ENCODE results near the gene SSH2. TPM values are rescaled to one million over a fixed set of nuclear protein-coding genes. Genes with fewer than 3 reads are reported as not detected.

The SSH2 gene
- total and polyA plus RNA-seq, 2 of the 13 experiments (the other 11 are each of a cell fraction or from before 2014, with no cell fraction given), result 6.0 to 6.4 TPM

DNA sequence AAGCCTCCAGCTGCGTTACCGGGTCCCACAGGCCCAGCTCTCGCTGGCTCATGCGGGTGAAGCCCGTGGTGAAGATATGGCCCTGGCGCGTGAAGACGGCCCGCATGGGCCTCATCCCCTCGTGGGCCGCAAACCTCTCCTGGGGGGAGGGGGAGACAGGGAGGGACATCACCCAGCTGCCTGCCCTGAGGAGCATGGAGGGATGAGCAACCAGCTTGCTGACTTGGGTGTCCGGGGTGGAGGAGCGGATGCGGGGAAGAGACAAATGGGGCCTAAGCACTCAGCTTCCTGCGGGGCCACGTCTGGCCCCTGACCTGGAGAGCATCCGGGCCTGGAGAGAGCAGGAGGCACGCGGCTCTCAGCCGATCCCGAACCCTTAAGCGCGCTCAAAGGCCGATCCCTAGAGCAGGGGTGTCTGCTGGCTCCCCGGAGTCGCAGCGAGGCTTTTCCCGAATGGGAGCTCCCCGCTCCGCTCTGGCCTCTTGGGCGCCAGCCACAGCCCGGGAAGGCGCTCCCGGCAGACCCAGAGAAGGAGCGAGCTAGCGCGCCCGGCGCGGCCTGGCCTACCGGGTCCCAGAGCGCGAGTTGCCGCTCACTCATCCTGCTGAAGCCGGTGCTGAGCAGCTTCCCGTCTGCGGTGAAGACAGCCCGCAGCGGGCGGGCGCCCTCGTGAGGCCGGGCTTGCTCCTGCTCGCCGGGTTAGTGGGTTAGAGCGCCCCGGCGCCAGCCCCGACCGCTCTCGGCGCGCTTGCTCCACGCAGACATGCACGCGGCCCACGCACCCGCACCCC lies 312.4 kb downstream of the SSH2 start (continued):
- TF ChIP-seq, protein P1, sequence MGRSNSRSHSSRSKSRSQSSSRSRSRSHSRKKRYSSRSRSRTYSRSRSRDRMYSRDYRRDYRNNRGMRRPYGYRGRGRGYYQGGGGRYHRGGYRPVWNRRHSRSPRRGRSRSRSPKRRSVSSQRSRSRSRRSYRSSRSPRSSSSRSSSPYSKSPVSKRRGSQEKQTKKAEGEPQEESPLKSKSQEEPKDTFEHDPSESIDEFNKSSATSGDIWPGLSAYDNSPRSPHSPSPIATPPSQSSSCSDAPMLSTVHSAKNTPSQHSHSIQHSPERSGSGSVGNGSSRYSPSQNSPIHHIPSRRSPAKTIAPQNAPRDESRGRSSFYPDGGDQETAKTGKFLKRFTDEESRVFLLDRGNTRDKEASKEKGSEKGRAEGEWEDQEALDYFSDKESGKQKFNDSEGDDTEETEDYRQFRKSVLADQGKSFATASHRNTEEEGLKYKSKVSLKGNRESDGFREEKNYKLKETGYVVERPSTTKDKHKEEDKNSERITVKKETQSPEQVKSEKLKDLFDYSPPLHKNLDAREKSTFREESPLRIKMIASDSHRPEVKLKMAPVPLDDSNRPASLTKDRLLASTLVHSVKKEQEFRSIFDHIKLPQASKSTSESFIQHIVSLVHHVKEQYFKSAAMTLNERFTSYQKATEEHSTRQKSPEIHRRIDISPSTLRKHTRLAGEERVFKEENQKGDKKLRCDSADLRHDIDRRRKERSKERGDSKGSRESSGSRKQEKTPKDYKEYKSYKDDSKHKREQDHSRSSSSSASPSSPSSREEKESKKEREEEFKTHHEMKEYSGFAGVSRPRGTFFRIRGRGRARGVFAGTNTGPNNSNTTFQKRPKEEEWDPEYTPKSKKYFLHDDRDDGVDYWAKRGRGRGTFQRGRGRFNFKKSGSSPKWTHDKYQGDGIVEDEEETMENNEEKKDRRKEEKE (IDR thresholded peaks at IDR 0.05), result no peak
- TF ChIP-seq ZNF17 (CRISPR knock-in tag; IDR thresholded peaks at IDR 0.05), result no peak
- TF ChIP-seq PHF5A (CRISPR knock-in tag; IDR thresholded peaks at IDR 0.05; ENCODE audit: low read depth, unreplicated experiment), result no peak
- no peak for TF ChIP-seq ZNF75D (CRISPR knock-in tag; IDR thresholded peaks at IDR 0.05; ENCODE audit: borderline replicate concordance)
- TF ChIP-seq RBM39 (IDR thresholded peaks at IDR 0.05; ENCODE audit: low read depth, low read length, poor library complexity, severe bottlenecking), result no peak
- TF ChIP-seq ZNF619 (CRISPR knock-in tag; IDR thresholded peaks at IDR 0.05), result no peak
- no peak for TF ChIP-seq RFX5 (IDR thresholded peaks at IDR 0.05; ENCODE audit: low read depth, low read length)
- TF ChIP-seq SKI (IDR thresholded peaks at IDR 0.05; ENCODE audit: partially characterized antibody), result peak; percentile 19
- no peak; the same call in 1 of the 2 replicates for TF ChIP-seq KMT2A (CRISPR knock-in tag; IDR thresholded peaks at IDR 0.05)
- TF ChIP-seq SMAD1 (CRISPR knock-in tag; IDR thresholded peaks at IDR 0.05; ENCODE audit: borderline replicate concordance, low read depth), result 0 out of 2 replicates have a peak, but pooled peaks have one; percentile 29
- TF ChIP-seq, protein P2, sequence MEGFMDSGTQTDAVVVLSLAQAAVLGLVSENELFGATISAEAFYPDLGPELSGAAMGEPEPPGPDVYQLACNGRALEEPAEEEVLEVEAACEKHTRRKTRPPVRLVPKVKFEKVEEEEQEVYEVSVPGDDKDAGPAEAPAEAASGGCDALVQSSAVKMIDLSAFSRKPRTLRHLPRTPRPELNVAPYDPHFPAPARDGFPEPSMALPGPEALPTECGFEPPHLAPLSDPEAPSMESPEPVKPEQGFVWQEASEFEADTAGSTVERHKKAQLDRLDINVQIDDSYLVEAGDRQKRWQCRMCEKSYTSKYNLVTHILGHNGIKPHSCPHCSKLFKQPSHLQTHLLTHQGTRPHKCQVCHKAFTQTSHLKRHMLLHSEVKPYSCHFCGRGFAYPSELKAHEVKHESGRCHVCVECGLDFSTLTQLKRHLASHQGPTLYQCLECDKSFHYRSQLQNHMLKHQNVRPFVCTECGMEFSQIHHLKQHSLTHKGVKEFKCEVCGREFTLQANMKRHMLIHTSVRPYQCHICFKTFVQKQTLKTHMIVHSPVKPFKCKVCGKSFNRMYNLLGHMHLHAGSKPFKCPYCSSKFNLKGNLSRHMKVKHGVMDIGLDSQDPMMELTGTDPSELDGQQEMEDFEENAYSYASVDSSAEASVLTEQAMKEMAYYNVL (CRISPR knock-in tag; IDR thresholded peaks at IDR 0.05; ENCODE audit: borderline replicate concordance), result no peak
- no peak for TF ChIP-seq TBP (CRISPR knock-in tag; IDR thresholded peaks at IDR 0.05)
- no peak for TF ChIP-seq ERF (CRISPR knock-in tag; IDR thresholded peaks at IDR 0.05)
- TF ChIP-seq KDM3A (CRISPR knock-in tag; IDR thresholded peaks at IDR 0.05; ENCODE audit: low read depth), result peak; percentile 69
- TF ChIP-seq GATA4 (IDR thresholded peaks at IDR 0.05; ENCODE audit: borderline replicate concordance, low read depth), result no peak
- peak; percentile 47 for TF ChIP-seq ZNF776 (CRISPR knock-in tag; IDR thresholded peaks at IDR 0.05)
- peak; percentile 97 for TF ChIP-seq ZMYM2 (CRISPR knock-in tag; IDR thresholded peaks at IDR 0.05)
- TF ChIP-seq, protein P3, sequence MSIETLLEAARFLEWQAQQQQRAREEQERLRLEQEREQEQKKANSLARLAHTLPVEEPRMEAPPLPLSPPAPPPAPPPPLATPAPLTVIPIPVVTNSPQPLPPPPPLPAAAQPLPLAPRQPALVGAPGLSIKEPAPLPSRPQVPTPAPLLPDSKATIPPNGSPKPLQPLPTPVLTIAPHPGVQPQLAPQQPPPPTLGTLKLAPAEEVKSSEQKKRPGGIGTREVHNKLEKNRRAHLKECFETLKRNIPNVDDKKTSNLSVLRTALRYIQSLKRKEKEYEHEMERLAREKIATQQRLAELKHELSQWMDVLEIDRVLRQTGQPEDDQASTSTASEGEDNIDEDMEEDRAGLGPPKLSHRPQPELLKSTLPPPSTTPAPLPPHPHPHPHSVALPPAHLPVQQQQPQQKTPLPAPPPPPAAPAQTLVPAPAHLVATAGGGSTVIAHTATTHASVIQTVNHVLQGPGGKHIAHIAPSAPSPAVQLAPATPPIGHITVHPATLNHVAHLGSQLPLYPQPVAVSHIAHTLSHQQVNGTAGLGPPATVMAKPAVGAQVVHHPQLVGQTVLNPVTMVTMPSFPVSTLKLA (IDR thresholded peaks at IDR 0.05), result no peak
- no peak for TF ChIP-seq PLRG1 (conservative IDR thresholded peaks at IDR 0.05)
- TF ChIP-seq ARNTL (CRISPR knock-in tag; IDR thresholded peaks at IDR 0.05), result no peak
- TF ChIP-seq, protein P4, sequence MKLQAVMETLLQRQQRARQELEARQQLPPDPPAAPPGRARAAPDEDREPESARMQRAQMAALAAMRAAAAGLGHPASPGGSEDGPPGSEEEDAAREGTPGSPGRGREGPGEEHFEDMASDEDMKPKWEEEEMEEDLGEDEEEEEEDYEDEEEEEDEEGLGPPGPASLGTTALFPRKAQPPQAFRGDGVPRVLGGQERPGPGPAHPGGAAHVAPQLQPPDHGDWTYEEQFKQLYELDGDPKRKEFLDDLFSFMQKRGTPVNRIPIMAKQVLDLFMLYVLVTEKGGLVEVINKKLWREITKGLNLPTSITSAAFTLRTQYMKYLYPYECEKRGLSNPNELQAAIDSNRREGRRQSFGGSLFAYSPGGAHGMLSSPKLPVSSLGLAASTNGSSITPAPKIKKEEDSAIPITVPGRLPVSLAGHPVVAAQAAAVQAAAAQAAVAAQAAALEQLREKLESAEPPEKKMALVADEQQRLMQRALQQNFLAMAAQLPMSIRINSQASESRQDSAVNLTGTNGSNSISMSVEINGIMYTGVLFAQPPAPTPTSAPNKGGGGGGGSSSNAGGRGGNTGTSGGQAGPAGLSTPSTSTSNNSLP (IDR thresholded peaks at IDR 0.05; ENCODE audit: low read depth, low read length), result no peak
- TF ChIP-seq ZMYM4 (CRISPR knock-in tag; IDR thresholded peaks at IDR 0.05), result peak; percentile 60; the same call in 1 of the 2 replicates
- no peak for TF ChIP-seq ZKSCAN5 (CRISPR knock-in tag; IDR thresholded peaks at IDR 0.05)

All from HepG2 (cell line).